GM23338 (cell line): Measurements from ENCODE around the gene HSD11B2. TPM values are rescaled to one million over a fixed set of nuclear protein-coding genes. Genes with fewer than 3 reads are reported as not detected.

ENCODE experiments used
- ATAC-seq: fragments of 200-7000 bp; cut with Tn5 transposase; 3 replicates; pipeline ENCODE4 v1.9.1; 2020
- DNase-seq: peaks from one replicate; pipeline ENCODE4 v3.0.0-alpha.2; 2015; ENCODE audit warnings: low spot score
- H2AFZ ChIP-seq: fragments of 200-600 bp; sonication (generic); 2 replicates; pipeline ENCODE4 v1.8.0; 2016; ENCODE audit warnings: antibody characterized with exemption, mild to moderate bottlenecking, moderate library complexity
- H3F3A ChIP-seq: fragments of 200-600 bp; sonication (generic); replicated peaks from 2 replicates; pipeline ENCODE4 v1.8.0; 2017; ENCODE audit warnings: antibody characterized with exemption, mixed run types, low read depth
- H3K27ac ChIP-seq: fragments of 200-600 bp; sonication (generic); 2 replicates; pipeline ENCODE4 v1.6.1; 2016; ENCODE audit warnings: low read depth
- H3K27me3 ChIP-seq: fragments of 200-600 bp; sonication (generic); 2 replicates; pipeline ENCODE4 v1.8.0; 2016; ENCODE audit warnings: mild to moderate bottlenecking, mixed run types, moderate library complexity; ENCODE audit not compliant: insufficient read depth
- H3K36me3 ChIP-seq: fragments of 200-600 bp; sonication (generic); 2 replicates; pipeline ENCODE4 v1.8.0; 2016; ENCODE audit warnings: mild to moderate bottlenecking; ENCODE audit not compliant: insufficient read depth
- H3K4me1 ChIP-seq: fragments of 200-600 bp; sonication (generic); 2 replicates; pipeline ENCODE4 v1.8.0; 2016; ENCODE audit warnings: mild to moderate bottlenecking, moderate library complexity; ENCODE audit not compliant: insufficient read depth
- H3K4me2 ChIP-seq: fragments of 200-600 bp; sonication (generic); 2 replicates; pipeline ENCODE4 v1.7.1; 2017; ENCODE audit warnings: mixed run types
- H3K4me3 ChIP-seq: fragments of 200-600 bp; sonication (generic); 2 replicates; pipeline ENCODE4 v1.6.1; 2016; ENCODE audit warnings: mixed run types
- H3K79me2 ChIP-seq: fragments of 200-600 bp; sonication (generic); replicated peaks from 2 replicates; pipeline ENCODE4 v1.8.0; 2017; ENCODE audit warnings: mild to moderate bottlenecking; ENCODE audit not compliant: insufficient read depth
- H3K9me2 ChIP-seq: fragments of 200-600 bp; sonication (generic); 2 replicates; pipeline ENCODE4 v1.8.0; 2017; ENCODE audit not compliant: insufficient read depth
- H4K20me1 ChIP-seq: fragments of 200-600 bp; sonication (generic); replicated peaks from 2 replicates; pipeline ENCODE4 v1.8.0; 2017; ENCODE audit warnings: mild to moderate bottlenecking; ENCODE audit not compliant: insufficient read depth
- H3K27ac Mint-ChIP-seq: 2 replicates; pipeline ENCODE4 v1.8.0; 2020; ENCODE audit warnings: inconsistent platforms, mild to moderate bottlenecking, moderate library complexity, mixed read lengths
- H3K27me3 Mint-ChIP-seq: 3 replicates; pipeline ENCODE4 v1.8.0; 2022; ENCODE audit warnings: low read depth, mild to moderate bottlenecking, moderate library complexity, mixed read lengths, inconsistent platforms; ENCODE audit not compliant: insufficient read depth, poor library complexity
- H3K36me3 Mint-ChIP-seq: 3 replicates; pipeline ENCODE4 v1.8.0; 2021; ENCODE audit warnings: low read depth, mild to moderate bottlenecking, inconsistent platforms, moderate library complexity, mixed read lengths
- H3K4me1 Mint-ChIP-seq: 3 replicates; pipeline ENCODE4 v1.8.0; 2020; ENCODE audit warnings: mild to moderate bottlenecking, inconsistent platforms, mixed read lengths
- H3K4me3 Mint-ChIP-seq: 3 replicates; pipeline ENCODE4 v1.8.0; 2021; ENCODE audit warnings: moderate library complexity, mild to moderate bottlenecking, inconsistent platforms, mixed read lengths
- H3K9me3 Mint-ChIP-seq: 3 replicates; pipeline ENCODE4 v1.8.0; 2020; ENCODE audit warnings: moderate library complexity, mild to moderate bottlenecking, inconsistent platforms, mixed read lengths
- CREB1 ChIP-seq: fragments of 250-450 bp; sonication (Bioruptor Pico); IDR thresholded peaks from 2 replicates; pipeline ENCODE4 v1.5.0; 2020; ENCODE audit warnings: low read depth, mild to moderate bottlenecking, moderate library complexity
- ETS1 ChIP-seq: IDR thresholded peaks from 2 replicates; pipeline ENCODE4 v1.6.1; 2016; ENCODE audit warnings: antibody characterized with exemption
- EZH2 ChIP-seq: fragments of 200-600 bp; sonication (generic); IDR thresholded peaks from one replicate; pipeline ENCODE4 v1.8.0; 2017; ENCODE audit warnings: antibody characterized with exemption, mild to moderate bottlenecking, low read depth; ENCODE audit not compliant: unreplicated experiment
- EZH2phosphoT487 ChIP-seq: fragments of 200-600 bp; sonication (generic); IDR thresholded peaks from one replicate; pipeline ENCODE4 v1.8.1; 2018; ENCODE audit warnings: antibody characterized with exemption; ENCODE audit not compliant: unreplicated experiment
- JUNB ChIP-seq: IDR thresholded peaks from one replicate; pipeline ENCODE4 v1.6.1; 2016; ENCODE audit warnings: antibody characterized with exemption; ENCODE audit not compliant: unreplicated experiment
- NANOG ChIP-seq: IDR thresholded peaks from 2 replicates; pipeline ENCODE4 v1.6.1; 2016; ENCODE audit warnings: antibody characterized with exemption, borderline replicate concordance
- POLR2AphosphoS5 ChIP-seq: IDR thresholded peaks from 2 replicates; pipeline ENCODE4 v1.6.1; 2016; ENCODE audit warnings: antibody characterized with exemption, low read depth
- STAT1 ChIP-seq: IDR thresholded peaks from one replicate; pipeline ENCODE4 v1.6.1; 2016; ENCODE audit warnings: antibody characterized with exemption; ENCODE audit not compliant: unreplicated experiment
- ZNF114 ChIP-seq: fragments of 250-450 bp; sonication (Bioruptor Pico); IDR thresholded peaks from 2 replicates; pipeline ENCODE4 v1.5.0; 2020; ENCODE audit warnings: mild to moderate bottlenecking, moderate library complexity
- ZNF331 ChIP-seq: fragments of 250-450 bp; sonication (Bioruptor Pico); IDR thresholded peaks from 2 replicates; pipeline ENCODE4 v1.5.0; 2020; ENCODE audit warnings: low read depth, mild to moderate bottlenecking, moderate library complexity
- ZNF462 ChIP-seq: fragments of 250-450 bp; sonication (Bioruptor Pico); IDR thresholded peaks from 2 replicates; pipeline ENCODE4 v1.5.0; 2020; ENCODE audit warnings: mild to moderate bottlenecking, moderate library complexity
- polyA plus RNA-seq: library from polyadenylated mRNA; unstranded; fragments of >200 nt; fragmentation: Nextera tagmentation; extraction: Ambion mirVana; gene quantifications from 2 replicates; pipeline ENCODE4 v1.2.1, GENCODE V29; 2016
- total RNA-seq: library from RNA; depleted of rRNA; stranded (reverse); fragments of >200 nt; shearing (Covaris generic); gene quantifications from 2 replicates; pipeline ENCODE4 v1.2.3, GENCODE V29; 2014

The HSD11B2 gene
- total and polyA plus RNA-seq, 2 experiments from 2014 or later: 14.8 to 23.0 TPM

- TF ChIP-seq ETS1: no peak
- TF ChIP-seq EZH2: no peak
- no peak for TF ChIP-seq STAT1
- no peak for TF ChIP-seq JUNB
- no peak for TF ChIP-seq NANOG
- TF ChIP-seq POLR2AphosphoS5: no peak
- TF ChIP-seq CREB1 (CRISPR knock-in tag): no peak
Measured at GRCh38 chr16:67457611-67458010, 26.7 kb downstream of the HSD11B2 start (continued).

- peaks cover 10% of the 10 kb centered on the region for H3K4me1 Mint-ChIP-seq
- Histone ChIP-seq H3K36me3 (no peaks in the 10 kb centered on the region), H3K4me3 (no peak overlapping the region), H3K9me2 (no peaks in the 10 kb centered on the region), H3K4me2 (no peak overlapping the region), H3F3A (no peaks in the 10 kb centered on the region), H3K27me3 (no peaks in the 10 kb centered on the region), H2AFZ (no peak overlapping the region), H3K27ac (no peak overlapping the region), H3K79me2 (no peaks in the 10 kb centered on the region), H3K4me1 (no peaks in the 10 kb centered on the region), H4K20me1 (no peaks in the 10 kb centered on the region; the same call in 1 of the 2 replicates)
- no peak overlapping the region; the same call in 1 of the 2 replicates for H3K27ac Mint-ChIP-seq
- H3K27me3 Mint-ChIP-seq: peaks cover 6% of the 10 kb centered on the region
- no peaks in the 10 kb centered on the region for H3K9me3 Mint-ChIP-seq
- DNase-seq (no peak), ATAC-seq (no peak; the same call in 2 of the 3 replicates)
- TF ChIP-seq JUNB (no peak), EZH2 (no peak), CREB1 (CRISPR knock-in tag) (no peak), ZNF114 (CRISPR knock-in tag) (no peak), ETS1 (no peak), ZNF462 (CRISPR knock-in tag) (no peak), EZH2phosphoT487 (no peak), POLR2AphosphoS5 (no peak), ZNF331 (CRISPR knock-in tag) (no peak)
- no peak overlapping the region for H3K4me3 Mint-ChIP-seq
- H3K36me3 Mint-ChIP-seq: no peaks in the 10 kb centered on the region; the same call in 2 of the 3 replicates
Measured at GRCh38 chr16:67458121-67458641, 27.3 kb downstream of the HSD11B2 start.
